Stimulated activated CD8-positive, alpha-beta memory T cell treated with anti-CD3 and anti-CD28 coated beads, Interleukin-7, amount 100 ng/mL, for 1 hour (primary cell): ENCODE results near the gene N4BP3.
A peak's percentile ranks its signal among the peaks of the same experiment; 100 is the strongest.

ENCODE experiments used
- DNase-seq, 2 donors: peaks; one replicate each; pipeline ENCODE4 v3.0.0-alpha.2; 2020; ENCODE audit warnings: low read depth in 2 of 2

N4BP3 gene

GRCh38 chr5:178147406-178147805 is 34.1 kb downstream of the N4BP3 start:
- DNase-seq, result no peak

DNA sequence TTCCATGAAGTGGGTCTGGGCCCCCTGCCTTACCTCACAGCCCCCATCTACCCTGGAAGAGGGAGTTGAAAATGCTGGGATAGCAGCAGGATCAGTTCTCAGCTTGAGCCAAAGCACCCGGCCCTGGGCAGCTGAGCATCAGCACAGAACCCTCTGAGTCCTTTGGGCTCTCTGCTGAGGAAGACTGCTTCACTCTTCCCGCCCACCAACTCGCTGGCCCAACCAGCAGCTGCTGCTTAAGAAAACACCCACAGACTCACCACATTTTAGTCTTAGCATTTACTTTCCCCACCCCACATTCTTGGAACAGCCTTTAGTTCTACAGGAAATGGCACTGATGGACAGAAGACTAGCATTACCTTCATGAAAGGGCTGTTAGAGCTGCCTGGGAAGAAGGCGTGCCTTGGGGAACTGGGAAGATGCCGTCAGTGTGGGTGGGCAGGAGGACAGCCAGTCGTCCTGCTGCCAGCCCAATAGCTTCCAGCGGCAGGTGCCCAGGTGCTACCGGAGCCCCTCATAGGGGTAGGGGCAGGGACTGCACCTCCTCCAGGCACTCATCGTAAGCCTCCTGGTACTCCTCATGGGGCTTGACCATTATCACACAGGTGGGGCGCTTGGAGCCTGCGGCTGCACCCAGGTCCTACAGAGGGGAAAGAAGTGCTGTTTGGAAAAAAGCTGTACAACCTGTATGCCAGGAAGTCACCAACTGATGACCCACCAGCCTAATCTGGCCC is 36.0 kb downstream of the N4BP3 start:
- DNase-seq, result no peak

- no peak for DNase-seq
These were observed 37.8 kb downstream of the N4BP3 start for GRCh38 chr5:178150977-178151734.

DNA sequence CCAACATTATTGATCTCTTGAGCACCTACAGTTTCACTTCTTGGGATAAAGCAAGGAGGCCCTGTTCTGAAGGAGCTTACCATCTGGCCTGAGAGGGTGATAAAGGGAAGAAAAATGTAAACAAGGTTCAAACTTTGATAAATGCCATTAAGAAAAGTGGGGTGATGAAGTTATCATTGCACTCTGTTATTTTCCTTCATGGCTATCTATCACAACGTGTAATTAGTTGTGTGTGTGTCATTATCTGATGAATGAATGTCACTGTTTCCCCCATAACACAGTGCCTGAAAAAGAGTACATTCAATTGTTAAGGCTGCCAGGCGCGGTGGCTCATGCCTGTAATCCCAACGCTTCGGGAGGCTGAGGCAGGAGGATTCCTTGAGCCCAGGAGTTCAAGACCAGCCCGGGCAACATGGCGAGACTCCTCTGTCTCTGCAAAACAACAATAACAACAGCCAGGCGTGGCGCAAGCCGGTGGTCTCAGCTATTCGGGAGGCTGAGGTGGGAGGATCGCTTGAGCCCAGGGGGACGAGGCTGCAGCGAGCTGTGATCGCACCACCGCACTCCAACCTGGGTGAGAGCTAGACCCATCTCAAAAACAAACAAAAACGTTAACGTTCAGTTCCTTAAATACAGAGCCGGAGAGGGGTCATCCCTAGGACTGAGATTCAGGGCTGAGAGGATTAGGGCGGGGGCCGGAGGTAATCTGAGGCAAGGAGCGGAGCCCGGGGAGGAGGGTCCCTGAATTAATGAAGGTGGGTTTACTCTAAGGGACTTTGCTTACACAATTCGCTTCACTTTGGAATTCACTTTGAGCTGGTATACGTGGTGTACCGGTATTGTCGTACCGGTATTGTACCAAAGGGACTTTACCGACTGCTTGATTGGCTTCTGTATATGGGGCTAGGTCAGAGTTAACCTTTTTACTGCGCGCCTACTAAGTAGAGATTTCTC is 39.4 kb downstream of the N4BP3 start:
- DNase-seq, result no peak

DNA sequence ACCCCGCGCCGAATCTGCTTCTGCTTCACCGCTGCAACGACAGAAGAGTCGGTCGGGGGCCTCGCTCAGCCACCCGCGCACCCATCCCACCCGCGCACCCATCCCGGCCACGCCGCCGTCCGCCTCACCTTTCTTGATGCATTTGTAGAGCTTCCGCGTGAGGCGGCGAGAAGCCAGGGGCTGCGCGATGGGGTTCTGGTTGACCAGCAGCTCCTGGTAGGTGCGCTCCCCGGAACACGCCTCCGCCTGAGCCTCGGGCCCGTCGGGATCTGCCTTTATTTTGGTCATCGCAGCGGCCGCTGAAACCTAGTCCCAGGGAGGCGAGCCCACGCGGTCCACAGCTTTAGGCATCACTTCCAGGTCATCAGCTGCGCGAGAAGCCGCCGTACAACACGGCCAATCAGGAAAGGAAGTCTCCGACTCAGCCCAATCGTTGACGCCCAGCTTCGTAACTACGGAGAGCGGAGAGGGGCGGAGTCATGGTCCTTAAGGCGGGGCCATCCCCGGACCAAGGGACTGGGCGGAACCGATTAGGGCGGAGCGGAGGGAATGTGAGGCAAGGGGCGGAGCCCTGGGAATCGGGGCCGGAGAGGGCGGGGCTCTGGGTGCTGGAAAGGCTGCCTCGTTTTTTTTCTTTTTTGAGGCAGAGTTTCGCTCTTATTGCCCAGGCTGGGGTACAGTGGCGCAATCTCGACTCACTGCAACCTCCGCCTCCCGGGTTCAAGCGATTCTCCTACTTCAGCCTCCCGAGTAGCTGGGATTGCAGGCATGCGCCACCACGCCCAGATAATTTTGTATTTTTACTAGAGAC is 40.4 kb downstream of the N4BP3 start, which contains the start of gene NHP2:
NHP2 (minus strand) TSS at position 356 of the 811 bp plus-strand sequence; CDS start at position 288, 68 bp downstream.
- peak; percentile 94 to 97 for DNase-seq

DNA sequence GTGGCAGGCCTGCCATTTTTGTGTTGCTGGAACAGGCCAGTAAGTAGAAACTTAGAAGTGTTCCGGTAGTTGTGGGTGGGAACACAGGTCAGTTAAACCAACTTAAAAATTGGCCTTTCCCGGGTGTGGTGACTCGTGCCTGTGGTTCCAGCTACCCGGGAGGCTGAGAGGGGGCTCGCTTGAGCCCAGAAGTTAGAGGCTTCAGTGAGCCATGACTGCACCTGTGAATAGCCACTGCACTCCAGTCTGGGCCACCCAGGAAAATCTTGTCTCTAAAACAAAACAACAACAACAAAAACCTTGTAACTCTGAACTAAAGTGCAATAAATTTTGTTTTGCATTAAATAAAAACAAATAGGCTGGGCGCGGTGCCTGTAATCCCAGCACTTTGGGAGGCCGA is 41.7 kb downstream of the N4BP3 start:
- DNase-seq, result no peak

GRCh38 chr5:178160176-178160575 is 46.8 kb downstream of the N4BP3 start:
- DNase-seq, result no peak

- DNase-seq, result no peak
These were observed 49.1 kb downstream of the N4BP3 start for GRCh38 chr5:178162481-178162880.

DNA sequence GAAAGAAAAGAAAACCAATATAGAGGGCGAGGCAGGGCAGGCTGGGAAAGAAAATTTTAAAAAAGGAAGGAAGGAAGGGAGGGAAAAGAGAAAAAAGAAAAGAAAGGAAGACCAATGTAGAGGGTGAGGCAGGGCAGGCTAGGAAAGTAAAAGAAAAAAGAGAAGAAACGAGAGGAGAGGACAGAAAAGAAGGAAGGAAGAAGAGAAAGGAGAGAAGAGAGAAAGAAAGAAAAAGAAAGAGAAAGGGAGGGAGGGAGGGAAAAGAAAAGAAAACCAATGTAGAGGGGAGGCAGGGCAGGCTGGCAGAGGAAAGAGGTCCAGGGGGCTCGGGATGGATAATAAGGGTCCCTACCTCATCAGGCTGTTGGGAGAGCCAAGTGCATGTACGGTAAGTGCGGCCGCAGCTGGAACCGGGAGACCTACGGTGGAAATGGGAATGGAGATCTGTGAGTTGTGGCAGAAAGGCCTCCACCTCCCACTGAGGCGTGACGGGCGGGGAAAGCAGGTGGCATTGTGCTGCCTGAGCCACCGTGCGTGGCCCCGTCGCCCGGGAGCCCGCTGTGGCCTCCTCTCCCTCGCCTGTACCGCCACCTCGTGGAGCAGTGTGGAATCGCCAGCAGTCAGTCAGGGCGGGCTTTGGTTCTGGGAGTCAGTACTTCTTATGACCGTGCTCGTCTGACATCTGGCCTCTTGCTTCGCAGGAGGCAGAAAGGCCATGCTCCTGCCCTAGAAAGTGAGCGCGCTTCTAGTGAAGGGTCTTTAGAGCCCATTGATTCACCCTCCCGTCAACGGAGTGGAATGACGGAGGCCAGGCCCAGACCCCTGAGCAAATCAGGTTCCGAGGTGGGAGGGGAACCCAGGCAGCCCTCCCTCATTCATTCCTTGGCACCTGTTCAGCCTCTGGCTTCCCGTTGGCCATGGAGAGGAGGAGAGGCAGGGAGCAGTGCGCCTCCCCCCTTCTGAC is 50.7 kb downstream of the N4BP3 start:
- DNase-seq, result peak; percentile 86 to 93

DNA sequence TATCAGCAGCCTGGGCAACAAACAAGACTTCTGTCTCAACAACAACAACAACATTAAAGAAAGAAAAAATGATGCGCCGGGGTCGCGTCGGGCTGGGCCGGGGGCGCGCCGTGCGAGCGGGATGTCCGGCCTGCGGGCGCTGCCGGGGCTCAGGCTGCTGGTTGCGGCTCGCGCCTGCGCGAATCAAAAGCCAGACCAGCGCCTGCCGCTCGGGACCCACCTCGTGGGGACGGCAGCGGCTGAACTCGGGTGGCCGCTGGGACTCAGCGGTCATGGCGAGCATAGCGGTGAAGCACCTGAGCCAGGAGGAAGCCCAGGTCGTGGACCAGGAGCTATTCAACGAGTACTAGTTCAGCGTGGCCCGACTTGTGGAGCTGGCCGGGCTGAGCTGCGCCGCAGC is 52.2 kb downstream of the N4BP3 start:
- no peak for DNase-seq

- no peak for DNase-seq
These were observed 57.1 kb downstream of the N4BP3 start for GRCh38 chr5:178170455-178170854.

DNA sequence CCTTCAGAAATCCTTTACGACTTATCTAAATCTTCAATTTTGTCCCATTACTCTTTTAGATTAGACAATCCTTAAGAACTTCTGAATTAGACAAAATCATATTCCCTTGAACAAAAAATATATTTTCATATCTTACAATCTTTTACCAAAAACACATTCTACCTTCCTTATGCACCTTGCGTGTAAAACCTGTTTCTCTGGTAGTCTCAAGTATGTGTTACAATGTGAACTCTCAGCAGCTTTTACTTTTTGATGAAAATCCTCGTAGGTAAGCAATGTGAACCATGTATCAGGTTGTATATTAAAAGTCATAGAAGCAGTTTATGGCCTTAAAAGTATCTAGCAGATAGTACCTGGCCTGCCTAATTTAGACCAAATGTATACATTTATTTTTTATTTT is 61.1 kb downstream of the N4BP3 start:
- DNase-seq, result no peak
